ENCODE measurements around the gene GET4. TPM values are rescaled to one million over a fixed set of nuclear protein-coding genes. Genes with fewer than 3 reads are reported as not detected.

Gene GET4
- total RNA-seq, 1 experiment from 2014 or later, result 96.7 TPM

DNA sequence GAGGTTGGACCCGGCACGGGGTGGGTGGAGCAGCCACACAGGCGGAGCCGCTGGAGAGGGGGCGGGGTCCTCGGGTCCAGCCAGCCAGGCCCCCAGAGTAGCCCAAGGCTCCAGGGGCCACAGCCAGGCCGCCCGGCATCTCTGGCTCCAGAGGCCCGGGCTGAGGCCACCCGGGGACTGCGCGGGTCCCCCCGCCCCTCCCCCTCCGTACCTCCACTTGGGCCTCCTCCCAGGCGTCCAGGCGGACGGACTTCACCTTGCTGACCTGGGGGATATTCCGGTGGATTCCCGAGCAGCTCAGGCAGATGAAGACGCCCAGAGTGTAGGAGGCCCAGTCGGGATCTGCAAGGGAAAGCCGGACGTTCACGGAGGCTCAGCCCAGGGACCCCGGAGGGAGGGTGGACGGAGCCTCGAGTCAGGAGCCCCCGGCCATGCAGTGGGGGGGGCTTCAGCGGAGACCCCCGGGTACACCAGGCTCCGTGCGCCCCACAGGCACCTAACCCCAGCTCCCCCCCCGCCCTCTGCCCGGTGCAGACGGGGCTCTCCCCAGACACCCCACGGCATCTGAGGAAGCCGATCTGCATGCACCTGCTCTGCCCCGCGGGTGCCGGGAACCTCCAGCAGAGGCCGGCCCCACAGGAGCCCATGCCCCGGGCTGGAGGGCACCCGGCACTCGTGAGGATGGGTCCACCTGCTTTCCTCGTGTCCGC, 59.0 kb downstream of the GET4 start:
- no peak overlapping the region for H3K4me2 ChIP-seq (ENCODE audit: low read length)
- ATAC-seq (no peak), DNase-seq (no peak)
- H4K20me1 ChIP-seq (ENCODE audit: low read length), result no peaks in the 10 kb centered on the region
- no peaks in the 10 kb centered on the region for H3K79me2 ChIP-seq (ENCODE audit: low read length)
- no peak overlapping the region for H3K9ac ChIP-seq (ENCODE audit: low read length)
- no peak overlapping the region for H3K27ac ChIP-seq (ENCODE audit: low read length)
- intact Hi-C loops (cut with micrococcal nuclease), result no loop called here
- no peaks in the 10 kb centered on the region for H3K36me3 ChIP-seq (ENCODE audit: low read depth, low read length)
- H3K9me2 ChIP-seq (replicated peaks; ENCODE audit: low read length), result no peaks in the 10 kb centered on the region
- H3K9me3 ChIP-seq (ENCODE audit: low read length), result no peaks in the 10 kb centered on the region
- no peaks in the 10 kb centered on the region for H3K27me3 ChIP-seq (ENCODE audit: low read length)
- no TSS peak for BruUV-seq (replicated peaks)
- H3K4me3 ChIP-seq (ENCODE audit: low read length), result no peak overlapping the region
- ChIA-PET CTCF (no interaction called here), POLR2A (ENCODE audit: unreplicated experiment) (no interaction called here)
- no peak overlapping the region for H2AFZ ChIP-seq (ENCODE audit: low read length)
- no peaks in the 10 kb centered on the region for H3F3A ChIP-seq (ENCODE audit: low read length, unreplicated experiment)
- TF ChIP-seq EZH2phosphoT487 (IDR thresholded peaks at IDR 0.05; ENCODE audit: borderline replicate concordance, low read length) (no peak), EZH2 (IDR thresholded peaks at IDR 0.05; ENCODE audit: low read length, unreplicated experiment) (no peak)
- TF ChIP-seq, protein P1, sequence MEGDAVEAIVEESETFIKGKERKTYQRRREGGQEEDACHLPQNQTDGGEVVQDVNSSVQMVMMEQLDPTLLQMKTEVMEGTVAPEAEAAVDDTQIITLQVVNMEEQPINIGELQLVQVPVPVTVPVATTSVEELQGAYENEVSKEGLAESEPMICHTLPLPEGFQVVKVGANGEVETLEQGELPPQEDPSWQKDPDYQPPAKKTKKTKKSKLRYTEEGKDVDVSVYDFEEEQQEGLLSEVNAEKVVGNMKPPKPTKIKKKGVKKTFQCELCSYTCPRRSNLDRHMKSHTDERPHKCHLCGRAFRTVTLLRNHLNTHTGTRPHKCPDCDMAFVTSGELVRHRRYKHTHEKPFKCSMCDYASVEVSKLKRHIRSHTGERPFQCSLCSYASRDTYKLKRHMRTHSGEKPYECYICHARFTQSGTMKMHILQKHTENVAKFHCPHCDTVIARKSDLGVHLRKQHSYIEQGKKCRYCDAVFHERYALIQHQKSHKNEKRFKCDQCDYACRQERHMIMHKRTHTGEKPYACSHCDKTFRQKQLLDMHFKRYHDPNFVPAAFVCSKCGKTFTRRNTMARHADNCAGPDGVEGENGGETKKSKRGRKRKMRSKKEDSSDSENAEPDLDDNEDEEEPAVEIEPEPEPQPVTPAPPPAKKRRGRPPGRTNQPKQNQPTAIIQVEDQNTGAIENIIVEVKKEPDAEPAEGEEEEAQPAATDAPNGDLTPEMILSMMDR (conservative IDR thresholded peaks at IDR 0.05; ENCODE audit: low read depth, low read length), result no peak
- no peaks in the 10 kb centered on the region for H3K4me1 ChIP-seq (ENCODE audit: insufficient read depth, low read length)

DNA sequence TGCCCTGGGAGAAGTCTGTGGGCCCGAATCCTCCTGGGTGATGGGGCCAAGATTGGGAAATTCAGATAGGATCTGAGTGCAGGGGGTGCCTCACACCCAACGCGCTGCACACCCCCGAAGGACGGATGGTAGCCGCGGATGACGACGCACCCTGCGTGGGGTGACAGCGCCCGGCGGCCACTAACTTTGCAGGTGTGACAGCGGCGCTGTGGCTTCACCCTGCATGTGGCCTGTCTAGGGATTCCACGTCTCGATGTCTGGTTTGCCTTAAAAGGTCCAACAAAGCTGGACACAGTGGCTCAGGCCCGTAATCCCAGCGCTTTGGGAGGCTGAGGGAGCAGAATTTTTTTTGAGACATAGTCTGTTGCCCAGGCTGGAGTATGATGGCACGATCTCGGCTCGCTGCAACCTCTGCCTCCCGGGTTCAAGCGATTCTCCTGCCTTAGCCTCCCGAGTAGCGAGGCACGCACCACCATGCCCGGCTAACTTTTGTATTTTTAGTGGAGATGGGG, 59.6 kb downstream of the GET4 start:
- Histone ChIP-seq H3F3A (ENCODE audit: low read length, unreplicated experiment) (no peaks in the 10 kb centered on the region), H3K4me3 (ENCODE audit: low read length) (no peak overlapping the region), H3K27me3 (ENCODE audit: low read length) (no peaks in the 10 kb centered on the region), H3K9me3 (ENCODE audit: low read length) (no peaks in the 10 kb centered on the region), H3K4me1 (ENCODE audit: insufficient read depth, low read length) (no peaks in the 10 kb centered on the region), H3K36me3 (ENCODE audit: low read depth, low read length) (no peaks in the 10 kb centered on the region), H3K27ac (ENCODE audit: low read length) (no peak overlapping the region), H2AFZ (ENCODE audit: low read length) (no peak overlapping the region), H3K9ac (ENCODE audit: low read length) (no peak overlapping the region), H3K79me2 (ENCODE audit: low read length) (no peaks in the 10 kb centered on the region), H3K9me2 (replicated peaks; ENCODE audit: low read length) (no peaks in the 10 kb centered on the region), H3K4me2 (ENCODE audit: low read length) (no peak overlapping the region), H4K20me1 (ENCODE audit: low read length) (no peaks in the 10 kb centered on the region)
- ChIA-PET CTCF (no interaction called here), POLR2A (ENCODE audit: unreplicated experiment) (no interaction called here)
- no TSS peak for BruUV-seq (replicated peaks)
- intact Hi-C loops (cut with micrococcal nuclease), result no loop called here
- no peak for DNase-seq
- TF ChIP-seq EZH2 (IDR thresholded peaks at IDR 0.05; ENCODE audit: low read length, unreplicated experiment), result no peak
- ATAC-seq, result no peak

DNA sequence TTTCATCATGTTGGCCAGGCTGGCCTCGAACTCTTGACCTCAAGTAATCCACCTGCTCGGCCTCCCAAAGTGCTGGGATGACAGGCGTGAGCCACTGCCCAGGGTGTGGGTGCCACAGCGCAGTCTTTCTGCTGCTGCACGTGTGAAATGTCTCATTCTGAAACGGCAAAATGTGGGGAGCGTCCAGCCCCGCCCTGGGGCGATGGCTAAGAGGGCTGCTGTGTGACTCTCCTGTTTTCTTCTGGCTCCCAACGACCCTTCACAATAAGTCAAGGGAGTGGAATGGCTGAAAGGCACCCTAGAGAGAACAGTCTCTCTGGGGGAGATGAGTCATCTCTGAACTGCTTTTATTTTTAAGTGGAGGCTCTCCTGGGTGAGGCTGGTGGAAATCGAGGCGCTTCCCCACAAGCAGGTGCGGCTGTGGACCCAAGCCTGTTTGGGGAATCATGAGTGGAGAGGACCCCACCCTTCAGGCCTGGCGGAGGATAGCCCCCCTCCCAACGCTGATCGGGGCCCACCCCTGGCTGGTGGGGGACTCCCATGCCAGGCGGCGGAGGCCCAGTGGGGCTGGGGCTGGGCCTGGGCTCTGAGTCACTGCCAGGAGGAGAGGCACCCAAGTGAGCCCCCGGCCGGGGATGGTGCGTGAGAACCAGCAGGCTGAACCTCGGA, 60.2 kb downstream of the GET4 start:
- no TSS peak for BruUV-seq (replicated peaks)
- ChIA-PET CTCF (no interaction called here), POLR2A (ENCODE audit: unreplicated experiment) (no interaction called here)
- H3K79me2 ChIP-seq (ENCODE audit: low read length), result no peaks in the 10 kb centered on the region
- H3K36me3 ChIP-seq (ENCODE audit: low read depth, low read length), result no peaks in the 10 kb centered on the region
- no peak overlapping the region for H3K4me3 ChIP-seq (ENCODE audit: low read length)
- no peaks in the 10 kb centered on the region for H3K9me2 ChIP-seq (replicated peaks; ENCODE audit: low read length)
- intact Hi-C loops (cut with micrococcal nuclease), result no loop called here
- H3K9me3 ChIP-seq (ENCODE audit: low read length), result no peaks in the 10 kb centered on the region
- H3K27ac ChIP-seq (ENCODE audit: low read length), result no peak overlapping the region
- DNase-seq (peak; percentile 31), ATAC-seq (peak; percentile 73)
- TF ChIP-seq, protein P1 (conservative IDR thresholded peaks at IDR 0.05; ENCODE audit: low read depth, low read length), result no peak
- TF ChIP-seq EZH2phosphoT487 (IDR thresholded peaks at IDR 0.05; ENCODE audit: borderline replicate concordance, low read length) (no peak), EZH2 (IDR thresholded peaks at IDR 0.05; ENCODE audit: low read length, unreplicated experiment) (no peak)
- H3K4me2 ChIP-seq (ENCODE audit: low read length), result no peak overlapping the region
- H3K9ac ChIP-seq (ENCODE audit: low read length), result no peak overlapping the region
- H2AFZ ChIP-seq (ENCODE audit: low read length), result no peak overlapping the region
- no peaks in the 10 kb centered on the region for H3K4me1 ChIP-seq (ENCODE audit: insufficient read depth, low read length)
- no peaks in the 10 kb centered on the region for H3K27me3 ChIP-seq (ENCODE audit: low read length)
- no peaks in the 10 kb centered on the region for H3F3A ChIP-seq (ENCODE audit: low read length, unreplicated experiment)
- no peaks in the 10 kb centered on the region for H4K20me1 ChIP-seq (ENCODE audit: low read length)
